Nephron progenitor cell (in vitro differentiated cells): ENCODE data around the gene INPP4B.
A peak's percentile ranks its signal among the peaks of the same experiment; 100 is the strongest.

ENCODE experiments used
- DNase-seq: peaks from one replicate; pipeline ENCODE4 v3.0.0; 2021
- H3K27ac Mint-ChIP-seq: 2 replicates; pipeline ENCODE4 v1.8.0; 2021; ENCODE audit warnings: mild to moderate bottlenecking, moderate library complexity, mixed read lengths
- H3K27me3 Mint-ChIP-seq: 2 replicates; pipeline ENCODE4 v1.8.0; 2021; ENCODE audit warnings: mild to moderate bottlenecking, low read depth, mixed read lengths; ENCODE audit not compliant: poor library complexity
- H3K36me3 Mint-ChIP-seq: 2 replicates; pipeline ENCODE4 v1.8.0; 2021; ENCODE audit warnings: low read depth, mixed read lengths
- H3K4me1 Mint-ChIP-seq: 2 replicates; pipeline ENCODE4 v1.8.0; 2021; ENCODE audit warnings: mixed read lengths
- H3K4me3 Mint-ChIP-seq: 2 replicates; pipeline ENCODE4 v1.8.0; 2021; ENCODE audit warnings: mild to moderate bottlenecking, moderate library complexity, mixed read lengths
- H3K9me3 Mint-ChIP-seq: 2 replicates; pipeline ENCODE4 v1.8.0; 2021; ENCODE audit warnings: mild to moderate bottlenecking, moderate library complexity, mixed read lengths
- CTCF ChIP-seq: fragments of 200-600 bp; sonication (generic); IDR thresholded peaks from 2 replicates; pipeline ENCODE4 v1.5.0; 2021; ENCODE audit warnings: antibody characterized with exemption

Gene INPP4B

GRCh38 chr4:142150483-142150882 lies 695.6 kb downstream of the INPP4B start:
- no peaks in the 10 kb centered on the region for H3K9me3 Mint-ChIP-seq
- no peak overlapping the region for H3K4me3 Mint-ChIP-seq
- H3K4me1 Mint-ChIP-seq: no peaks in the 10 kb centered on the region
- TF ChIP-seq CTCF: no peak
- H3K27ac Mint-ChIP-seq: no peak overlapping the region
- H3K27me3 Mint-ChIP-seq: no peaks in the 10 kb centered on the region
- no peaks in the 10 kb centered on the region for H3K36me3 Mint-ChIP-seq
- DNase-seq: no peak

GRCh38 chr4:142144813-142145212 lies 701.3 kb downstream of the INPP4B start:
- Mint-ChIP-seq H3K4me1 (no peaks in the 10 kb centered on the region), H3K36me3 (no peaks in the 10 kb centered on the region), H3K9me3 (no peaks in the 10 kb centered on the region), H3K27me3 (no peaks in the 10 kb centered on the region), H3K4me3 (no peak overlapping the region), H3K27ac (no peak overlapping the region)
- TF ChIP-seq CTCF: no peak
- DNase-seq: no peak

GRCh38 chr4:142142366-142143054 lies 703.6 kb downstream of the INPP4B start:
- Mint-ChIP-seq H3K4me3 (no peak overlapping the region), H3K9me3 (peaks cover 5% of the 10 kb centered on the region), H3K36me3 (peaks cover 6% of the 10 kb centered on the region), H3K27me3 (no peaks in the 10 kb centered on the region), H3K27ac (no peak overlapping the region), H3K4me1 (no peaks in the 10 kb centered on the region)
- no peak for DNase-seq
- TF ChIP-seq CTCF: no peak

- H3K27ac Mint-ChIP-seq: no peak overlapping the region
- DNase-seq: no peak
- peaks cover 13% of the 10 kb centered on the region for H3K9me3 Mint-ChIP-seq
- TF ChIP-seq CTCF: no peak
- no peaks in the 10 kb centered on the region for H3K27me3 Mint-ChIP-seq
- no peaks in the 10 kb centered on the region for H3K4me1 Mint-ChIP-seq
- H3K36me3 Mint-ChIP-seq: peaks cover 13% of the 10 kb centered on the region
- no peak overlapping the region for H3K4me3 Mint-ChIP-seq
These were observed 704.9 kb downstream of the INPP4B start for GRCh38 chr4:142141224-142141623.

- Mint-ChIP-seq H3K27me3 (no peaks in the 10 kb centered on the region), H3K27ac (peak overlapping the region; percentile 94), H3K4me1 (peaks cover 44% of the 10 kb centered on the region), H3K4me3 (no peak overlapping the region), H3K9me3 (no peaks in the 10 kb centered on the region), H3K36me3 (no peaks in the 10 kb centered on the region)
- TF ChIP-seq CTCF: no peak
- DNase-seq: no peak
These were observed 715.4 kb downstream of the INPP4B start for GRCh38 chr4:142130666-142131065.

- DNase-seq: no peak
- no peaks in the 10 kb centered on the region for H3K36me3 Mint-ChIP-seq
- no peaks in the 10 kb centered on the region for H3K27me3 Mint-ChIP-seq
- no peak overlapping the region for H3K4me3 Mint-ChIP-seq
- no peaks in the 10 kb centered on the region for H3K9me3 Mint-ChIP-seq
- peaks cover 52% of the 10 kb centered on the region for H3K4me1 Mint-ChIP-seq
- TF ChIP-seq CTCF: no peak
- peak overlapping the region; percentile 94 for H3K27ac Mint-ChIP-seq
These were observed 716.2 kb downstream of the INPP4B start for GRCh38 chr4:142129931-142130330.
